ENCODE data around the gene FEZF2.

The FEZF2 gene

GRCh38 chr3:62323241-62323640 lies 50.1 kb downstream of the FEZF2 start:
- no peak for DNase-seq
